Smooth muscle cell (in vitro differentiated cells): Measurements from ENCODE around the gene LACTBL1. TPM values are rescaled to one million over a fixed set of nuclear protein-coding genes. Genes with fewer than 3 reads are reported as not detected.

Experiments used
- DNase-seq: peaks from one replicate; lab custom pipeline; 2025; ENCODE audit not compliant: unreplicated experiment; lab: John Stamatoyannopoulos, UW
- H2AFZ ChIP-seq: fragments of 200-600 bp; sonication (generic); 2 replicates; pipeline ENCODE4 v1.6.0; 2016; ENCODE audit warnings: antibody characterized with exemption, low read depth, mild to moderate bottlenecking
- H3F3A ChIP-seq: fragments of 200-600 bp; sonication (generic); 2 replicates; pipeline ENCODE4 v1.6.0; 2017; ENCODE audit warnings: antibody characterized with exemption, low read depth
- H3K27ac ChIP-seq: fragments of 200-600 bp; sonication (generic); 2 replicates; pipeline ENCODE4 v1.5.1; 2016; ENCODE audit warnings: low read depth, mild to moderate bottlenecking
- H3K27me3 ChIP-seq: fragments of 200-600 bp; sonication (generic); 2 replicates; pipeline ENCODE4 v1.6.1; 2016; ENCODE audit warnings: low read depth, mild to moderate bottlenecking
- H3K36me3 ChIP-seq: fragments of 200-600 bp; sonication (generic); 2 replicates; pipeline ENCODE4 v1.5.1; 2016; ENCODE audit warnings: low read depth
- H3K4me1 ChIP-seq: fragments of 200-600 bp; sonication (generic); 2 replicates; pipeline ENCODE4 v1.5.1; 2016; ENCODE audit warnings: low read depth
- H3K4me2 ChIP-seq: fragments of 200-600 bp; sonication (generic); 2 replicates; pipeline ENCODE4 v1.6.0; 2016; ENCODE audit warnings: mild to moderate bottlenecking
- H3K4me3 ChIP-seq: fragments of 200-600 bp; sonication (generic); 2 replicates; pipeline ENCODE4 v1.5.1; 2016; ENCODE audit warnings: mild to moderate bottlenecking
- H3K79me2 ChIP-seq: fragments of 200-600 bp; sonication (generic); 2 replicates; pipeline ENCODE4 v1.6.0; 2016; ENCODE audit warnings: low read depth, mild to moderate bottlenecking
- H3K9ac ChIP-seq: fragments of 200-600 bp; sonication (generic); 2 replicates; pipeline ENCODE4 v1.6.0; 2016; ENCODE audit warnings: low read depth
- H3K9me3 ChIP-seq: fragments of 200-600 bp; sonication (generic); replicated peaks from 2 replicates; pipeline ENCODE4 v1.5.1; 2016; ENCODE audit warnings: low read depth
- H4K20me1 ChIP-seq: fragments of 200-600 bp; sonication (generic); 2 replicates; pipeline ENCODE4 v1.6.0; 2016; ENCODE audit warnings: low read depth
- CTCF ChIP-seq: fragments of 200-600 bp; sonication (generic); IDR thresholded peaks from 2 replicates; pipeline ENCODE4 v1.5.1; 2017; ENCODE audit warnings: borderline replicate concordance, mild to moderate bottlenecking, antibody characterized with exemption; ENCODE audit not compliant: insufficient read depth, poor library complexity, severe bottlenecking
- WGBS: methylation state at CpG from one replicate; pipeline ENCODE4 v1.1.7; 2016; ENCODE audit warnings: low lambda C conversion rate; 5-methylcytosine and 5-hydroxymethylcytosine counted together
- polyA plus RNA-seq: library from polyadenylated mRNA; unstranded; fragments of >200 nt; fragmentation: Nextera tagmentation; extraction: Ambion mirVana; gene quantifications from 2 replicates; pipeline ENCODE4 v1.2.1, GENCODE V29; 2016
- total RNA-seq: library from RNA; depleted of rRNA; stranded (reverse); fragments of >200 nt; gene quantifications from 2 replicates; pipeline ENCODE4 v1.2.3, GENCODE V29; 2014

LACTBL1 gene
- total and polyA plus RNA-seq, 2 experiments from 2014 or later: not detected

GRCh38 chr1:22917989-22918388, 54.7 kb downstream of the LACTBL1 start:
- H3K36me3 ChIP-seq: no peaks in the 10 kb centered on the region
- no peak for TF ChIP-seq CTCF
- H3K4me3 ChIP-seq: no peak overlapping the region
- H3K27ac ChIP-seq: no peak overlapping the region
- no peak overlapping the region for H3K9ac ChIP-seq
- no peaks in the 10 kb centered on the region for H3F3A ChIP-seq
- peaks cover 6% of the 10 kb centered on the region for H3K27me3 ChIP-seq
- WGBS: 73% methylated on average over 5 of the region's 5 CpGs
- H3K4me1 ChIP-seq: no peaks in the 10 kb centered on the region
- H3K79me2 ChIP-seq: no peaks in the 10 kb centered on the region
- H2AFZ ChIP-seq: no peak overlapping the region
- no peak for DNase-seq
- H3K9me3 ChIP-seq: no peaks in the 10 kb centered on the region
- no peaks in the 10 kb centered on the region for H4K20me1 ChIP-seq
- no peak overlapping the region for H3K4me2 ChIP-seq

DNA sequence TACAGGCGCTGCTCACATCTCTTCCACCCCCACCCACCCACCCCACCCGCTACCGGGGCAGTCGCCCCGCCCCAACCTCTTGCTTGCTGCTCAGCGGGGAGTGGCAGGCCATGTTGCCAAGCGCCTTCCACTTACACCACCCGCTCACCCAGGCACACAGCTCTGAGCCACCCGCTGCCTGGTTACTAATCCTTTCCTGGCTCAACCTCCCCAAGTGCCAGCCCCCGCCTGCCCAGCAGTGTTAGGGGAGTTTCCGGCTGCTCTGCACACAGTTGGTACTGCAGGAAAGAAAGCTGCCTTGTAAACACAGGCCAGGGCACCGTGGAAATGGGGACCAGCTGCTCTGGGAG, 56.2 kb downstream of the LACTBL1 start:
- H3K36me3 ChIP-seq: no peaks in the 10 kb centered on the region
- no peak overlapping the region for H3K4me2 ChIP-seq
- no peak overlapping the region for H3K4me3 ChIP-seq
- no peak for DNase-seq
- no peaks in the 10 kb centered on the region for H3K4me1 ChIP-seq
- no peak overlapping the region for H3K27ac ChIP-seq
- H3K9me3 ChIP-seq: no peaks in the 10 kb centered on the region
- no peaks in the 10 kb centered on the region for H3K79me2 ChIP-seq
- peaks cover 6% of the 10 kb centered on the region for H3K27me3 ChIP-seq
- H4K20me1 ChIP-seq: no peaks in the 10 kb centered on the region
- no peaks in the 10 kb centered on the region for H3F3A ChIP-seq
- no peak overlapping the region for H2AFZ ChIP-seq
- no peak overlapping the region for H3K9ac ChIP-seq
- WGBS: 92% methylated on average over 12 of the region's 12 CpGs
- TF ChIP-seq CTCF: no peak

DNA sequence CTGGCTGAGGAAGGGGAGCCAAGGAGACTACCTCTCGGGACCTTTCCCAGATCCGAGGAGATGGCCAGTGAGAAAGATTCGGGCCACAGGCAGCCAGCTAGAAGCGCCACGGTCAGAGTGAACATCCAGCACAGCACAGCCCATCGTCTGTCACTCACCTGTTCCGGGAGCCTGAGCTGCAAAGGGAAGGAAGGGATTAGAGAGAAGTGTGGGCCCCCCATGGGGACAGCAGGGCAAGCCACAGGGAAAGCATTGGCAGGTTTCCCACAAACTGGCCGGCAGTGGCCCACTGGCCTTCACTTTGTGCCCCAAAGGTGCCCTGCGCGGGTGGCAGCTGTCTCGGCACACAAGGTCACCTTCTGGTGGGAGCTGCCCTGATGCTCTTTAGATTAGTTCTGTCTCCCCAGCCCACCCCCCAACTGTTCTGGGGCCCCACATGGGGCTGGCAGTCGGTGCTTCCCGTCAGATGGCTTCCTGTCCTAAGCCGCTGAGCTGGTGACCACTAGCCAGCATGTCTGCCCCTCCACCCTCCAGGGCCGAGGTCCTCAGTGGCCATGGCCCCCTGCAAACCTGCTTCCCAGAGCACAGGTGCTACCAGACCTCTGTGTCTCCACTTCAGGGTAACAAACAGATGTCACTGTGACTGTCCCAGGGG, 56.7 kb downstream of the LACTBL1 start:
- no peak for TF ChIP-seq CTCF
- Histone ChIP-seq H3K4me3 (no peak overlapping the region), H3K4me1 (no peaks in the 10 kb centered on the region), H3K27me3 (peaks cover 6% of the 10 kb centered on the region), H2AFZ (no peak overlapping the region), H3K79me2 (no peaks in the 10 kb centered on the region), H4K20me1 (no peaks in the 10 kb centered on the region), H3F3A (no peaks in the 10 kb centered on the region), H3K9me3 (no peaks in the 10 kb centered on the region), H3K27ac (no peak overlapping the region), H3K4me2 (no peak overlapping the region), H3K36me3 (no peaks in the 10 kb centered on the region), H3K9ac (no peak overlapping the region)
- no peak for DNase-seq
- 88% methylated on average over 15 of the region's 15 CpGs for WGBS

GRCh38 chr1:22915231-22915630, 57.4 kb downstream of the LACTBL1 start:
- no peaks in the 10 kb centered on the region for H4K20me1 ChIP-seq
- no peaks in the 10 kb centered on the region for H3K9me3 ChIP-seq
- DNase-seq: no peak
- peaks cover 6% of the 10 kb centered on the region for H3K27me3 ChIP-seq
- no peak overlapping the region for H3K4me3 ChIP-seq
- no peaks in the 10 kb centered on the region for H3F3A ChIP-seq
- H3K27ac ChIP-seq: no peak overlapping the region
- H2AFZ ChIP-seq: no peak overlapping the region
- no peaks in the 10 kb centered on the region for H3K4me1 ChIP-seq
- WGBS: 91% methylated on average over 7 of the region's 7 CpGs
- H3K36me3 ChIP-seq: no peaks in the 10 kb centered on the region
- no peak overlapping the region for H3K9ac ChIP-seq
- no peak overlapping the region for H3K4me2 ChIP-seq
- H3K79me2 ChIP-seq: no peaks in the 10 kb centered on the region
- no peak for TF ChIP-seq CTCF
